HG03066 (cell line): ENCODE data around the gene PPM1H.
"Not testable (repeated sequence)": the region's sequence is repeated elsewhere in the genome, so short reads cannot be mapped to it uniquely, and the experiment has no call there.

Experiments used
- ATAC-seq: cut with Tn5 transposase; IDR thresholded peaks from one replicate; pipeline ENCODE4 v1.9.1; 2021; ENCODE audit warnings: low read depth; ENCODE audit not compliant: unreplicated experiment

Gene PPM1H

DNA sequence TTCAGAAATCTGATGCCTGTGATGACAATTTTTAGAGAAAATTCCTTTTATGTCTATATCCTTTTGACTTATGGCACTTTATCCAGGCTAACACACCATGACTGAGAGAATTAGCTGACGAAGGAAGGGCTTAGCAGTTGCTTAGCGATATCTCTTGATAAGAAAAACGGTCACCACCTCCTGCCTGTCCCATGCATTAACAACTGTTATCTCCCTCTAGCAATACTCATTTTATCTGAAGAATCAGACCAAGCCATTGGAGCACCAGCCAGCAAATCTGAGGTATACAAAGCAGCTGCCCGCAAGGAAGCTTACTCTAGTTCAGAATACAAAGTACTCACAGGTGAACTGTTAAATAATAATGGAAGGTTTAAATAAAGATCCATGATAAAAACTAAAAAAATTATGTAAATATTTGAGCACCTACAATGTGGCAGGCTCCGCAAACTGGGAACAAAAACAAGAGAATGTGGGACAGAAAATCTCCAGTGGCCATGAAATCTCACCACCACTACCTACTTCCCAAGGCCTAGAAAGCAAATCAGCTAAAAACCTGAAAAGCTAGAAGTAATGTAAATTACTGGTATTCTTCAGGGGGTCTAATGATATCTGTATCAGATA is 24.3 kb downstream of the PPM1H start:
- no peak for ATAC-seq

DNA sequence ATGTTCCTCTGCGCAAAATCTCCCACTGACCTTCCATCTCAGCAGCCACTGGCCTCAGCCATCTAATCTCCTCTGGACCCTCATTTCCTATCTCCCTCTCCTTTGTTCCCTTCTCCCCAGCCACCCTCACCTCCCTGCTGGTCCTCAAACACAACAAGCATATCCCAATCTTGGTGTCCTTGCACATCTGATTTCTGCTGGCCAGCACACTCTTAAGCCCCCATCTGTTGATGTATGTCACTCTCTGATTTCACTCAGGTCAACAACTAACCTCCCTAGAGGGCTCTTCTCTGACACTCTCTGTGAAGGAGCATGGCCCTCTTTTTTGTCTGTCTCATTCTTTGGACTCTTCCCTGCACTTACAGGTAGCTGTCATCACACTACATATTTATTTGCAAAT is 25.6 kb downstream of the PPM1H start:
- ATAC-seq, result no peak

DNA sequence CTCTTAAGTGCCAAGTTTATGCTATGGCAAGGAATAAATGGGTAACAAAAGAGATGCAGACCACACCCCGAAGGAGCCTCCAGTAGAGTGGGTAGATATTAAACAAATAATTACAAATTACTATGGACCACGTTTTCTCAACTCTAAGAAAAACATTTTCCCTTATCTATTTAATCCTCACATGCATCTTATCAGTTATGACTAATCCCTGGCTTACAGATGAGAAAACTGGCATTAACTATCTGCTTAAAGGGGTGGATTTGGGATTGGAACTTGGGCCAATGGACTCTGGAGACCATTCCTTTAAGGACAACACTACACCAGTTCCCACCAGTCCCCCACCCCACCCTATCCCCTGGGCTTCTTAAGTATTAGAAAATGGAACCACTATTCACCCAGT is 26.3 kb downstream of the PPM1H start:
- no peak for ATAC-seq

GRCh38 chr12:62907561-62907960 is 27.4 kb downstream of the PPM1H start:
- ATAC-seq, result no peak

DNA sequence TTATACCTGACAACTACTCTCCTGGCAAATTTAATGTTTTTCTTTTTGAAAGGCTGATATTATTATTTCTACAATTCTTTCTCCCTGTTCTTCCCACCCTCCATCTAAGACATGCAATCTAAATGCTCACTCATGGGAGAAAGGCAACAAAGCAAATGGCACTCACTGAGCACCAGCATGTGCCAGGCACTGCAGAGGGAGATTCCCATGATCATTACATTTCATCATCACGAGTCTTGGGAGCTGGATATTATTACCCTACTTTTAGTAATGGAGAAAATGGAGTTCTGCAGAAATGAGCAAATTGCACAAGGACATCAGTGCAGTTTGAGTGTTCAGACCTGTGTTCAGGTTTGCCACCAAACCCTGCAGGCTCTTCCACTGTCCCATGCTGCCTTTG is 27.9 kb downstream of the PPM1H start:
- no peak for ATAC-seq

DNA sequence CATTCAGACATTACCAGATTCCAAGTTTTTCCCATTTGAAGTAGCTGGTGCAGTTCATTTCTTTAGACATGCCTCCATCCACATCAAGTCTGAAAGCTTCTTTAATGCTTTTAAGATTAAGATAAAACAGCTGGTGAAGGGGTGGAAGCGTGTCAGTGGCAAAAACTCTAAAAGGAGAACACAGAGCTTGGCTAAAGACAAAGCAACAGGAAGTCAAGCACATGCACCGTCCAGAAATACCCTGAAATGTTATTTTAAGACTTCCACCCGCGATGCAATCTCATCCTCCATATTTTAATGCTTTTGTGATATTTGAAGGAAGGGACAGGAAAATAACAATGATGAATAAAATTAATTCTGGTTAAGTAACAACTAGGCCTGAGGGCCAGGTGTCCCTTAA is 31.8 kb downstream of the PPM1H start:
- ATAC-seq, result no peak

GRCh38 chr12:62900686-62901272 is 34.2 kb downstream of the PPM1H start:
- no peak for ATAC-seq

DNA sequence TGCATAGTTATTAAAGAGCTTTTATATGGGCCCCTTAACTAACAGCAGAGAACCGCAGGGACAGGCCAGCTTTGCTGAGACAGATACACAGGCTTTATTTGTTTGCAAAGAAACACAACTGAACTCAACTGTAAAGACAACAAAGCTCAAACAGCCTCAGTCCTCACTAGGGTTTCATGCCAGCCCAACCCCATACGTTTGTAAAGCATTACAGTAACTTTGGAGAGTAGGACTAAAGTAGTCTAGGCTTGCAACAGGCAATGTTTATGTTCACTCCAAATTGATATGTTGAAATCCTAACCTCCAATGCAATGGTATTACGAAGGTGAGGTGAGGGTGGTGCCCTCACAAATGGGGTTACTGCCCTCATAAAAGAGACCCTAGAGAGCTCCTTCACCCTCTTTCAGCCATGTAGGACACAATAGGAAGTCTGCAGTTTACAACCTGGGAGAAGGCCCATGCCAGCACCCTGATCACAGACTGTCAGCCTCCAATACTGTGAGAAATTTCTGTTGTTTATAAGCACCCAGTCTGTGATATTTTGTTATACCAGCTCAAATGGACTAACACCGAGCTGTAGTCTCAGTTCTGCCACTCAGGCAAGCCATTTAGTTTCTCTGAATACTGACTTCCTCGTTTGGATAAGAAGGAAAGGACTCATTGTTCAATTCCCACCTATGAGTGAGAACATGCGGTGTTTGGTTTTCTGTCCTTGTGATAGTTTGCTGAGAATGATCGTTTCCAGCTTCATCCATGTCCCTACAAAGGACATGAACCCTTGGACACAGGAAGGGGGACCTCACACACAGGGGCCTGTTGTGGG is 35.2 kb downstream of the PPM1H start:
- no peak for ATAC-seq

DNA sequence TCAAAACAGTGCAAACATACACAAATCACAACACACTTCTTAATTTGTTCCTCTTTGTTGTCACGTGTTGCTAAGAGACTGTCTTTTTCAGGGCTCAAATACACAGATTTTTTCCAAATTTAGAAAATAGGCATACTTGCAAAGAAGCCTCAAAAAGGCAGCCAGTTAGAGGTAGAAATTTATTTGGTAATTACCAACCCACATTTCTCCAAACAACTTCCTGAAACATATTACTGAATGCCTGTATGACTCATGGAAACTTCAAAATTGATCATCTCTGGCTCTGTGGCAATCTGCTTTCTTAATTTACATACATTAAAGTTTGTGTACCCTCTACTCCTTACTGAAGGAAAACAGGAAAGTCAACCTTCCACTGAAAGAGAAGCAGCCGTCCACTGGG is 36.4 kb downstream of the PPM1H start:
- no peak for ATAC-seq

- ATAC-seq, result no peak
Observed at GRCh38 chr12:62895351-62895877, 39.5 kb downstream of the PPM1H start.

GRCh38 chr12:62893276-62893675 is 41.7 kb downstream of the PPM1H start:
- no peak for ATAC-seq

- no peak for ATAC-seq
Observed at GRCh38 chr12:62891805-62892549, 43.0 kb downstream of the PPM1H start.

GRCh38 chr12:62888454-62889110 is 46.4 kb downstream of the PPM1H start:
- ATAC-seq, result no peak

DNA sequence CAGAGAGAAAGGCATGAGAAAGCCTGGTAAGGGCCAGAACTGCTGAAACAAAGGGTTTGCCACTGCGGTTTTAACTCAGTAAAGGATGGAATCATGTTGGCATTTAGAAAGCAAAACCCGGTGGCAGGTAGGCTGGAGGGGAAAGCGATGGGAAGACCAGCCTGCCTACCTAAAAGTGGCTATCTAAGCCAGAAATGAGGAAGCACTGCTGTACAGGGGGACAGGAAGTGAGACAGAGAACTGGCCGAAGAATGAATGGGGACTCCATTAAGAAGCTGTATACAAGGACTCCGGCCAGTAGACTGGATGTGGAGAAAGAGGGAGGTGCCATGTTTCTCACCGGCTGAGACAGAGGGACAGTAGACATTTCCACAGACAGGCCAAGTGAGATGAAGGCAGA is 48.2 kb downstream of the PPM1H start:
- ATAC-seq, result no peak

GRCh38 chr12:62885242-62885641 is 49.7 kb downstream of the PPM1H start:
- ATAC-seq, result no peak

GRCh38 chr12:62884832-62885231 is 50.1 kb downstream of the PPM1H start:
- not testable (repeated sequence) for ATAC-seq

DNA sequence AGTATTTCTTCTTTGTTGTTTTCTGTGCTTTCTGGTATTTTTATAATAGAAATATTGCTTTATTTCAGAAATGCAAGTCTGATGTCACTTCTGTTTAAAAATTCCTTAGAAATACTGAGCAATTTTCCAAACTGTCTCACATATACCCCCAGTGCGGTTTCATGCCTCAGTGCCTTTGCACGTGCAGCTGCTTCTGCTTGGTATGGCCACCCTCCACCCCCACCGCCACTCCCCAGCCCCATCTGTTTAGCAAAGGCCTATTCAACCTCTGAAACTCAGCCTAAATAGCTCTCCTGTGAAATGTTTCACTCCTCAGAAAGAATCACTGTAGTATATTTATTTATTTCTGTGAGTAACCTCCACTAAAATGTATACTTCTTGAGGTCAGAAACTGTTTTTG is 52.3 kb downstream of the PPM1H start:
- ATAC-seq, result no peak

GRCh38 chr12:62882140-62882539 is 52.8 kb downstream of the PPM1H start:
- no peak for ATAC-seq

GRCh38 chr12:62879691-62880090 is 55.3 kb downstream of the PPM1H start:
- ATAC-seq, result no peak

GRCh38 chr12:62879228-62879627 is 55.7 kb downstream of the PPM1H start:
- ATAC-seq, result not testable (repeated sequence)
